ENCODE data around the gene C12orf43. TPM values are rescaled to one million over a fixed set of nuclear protein-coding genes. Genes with fewer than 3 reads are reported as not detected.

The C12orf43 gene
- total RNA-seq, 1 donor from 2014 or later = 12.3 TPM

DNA sequence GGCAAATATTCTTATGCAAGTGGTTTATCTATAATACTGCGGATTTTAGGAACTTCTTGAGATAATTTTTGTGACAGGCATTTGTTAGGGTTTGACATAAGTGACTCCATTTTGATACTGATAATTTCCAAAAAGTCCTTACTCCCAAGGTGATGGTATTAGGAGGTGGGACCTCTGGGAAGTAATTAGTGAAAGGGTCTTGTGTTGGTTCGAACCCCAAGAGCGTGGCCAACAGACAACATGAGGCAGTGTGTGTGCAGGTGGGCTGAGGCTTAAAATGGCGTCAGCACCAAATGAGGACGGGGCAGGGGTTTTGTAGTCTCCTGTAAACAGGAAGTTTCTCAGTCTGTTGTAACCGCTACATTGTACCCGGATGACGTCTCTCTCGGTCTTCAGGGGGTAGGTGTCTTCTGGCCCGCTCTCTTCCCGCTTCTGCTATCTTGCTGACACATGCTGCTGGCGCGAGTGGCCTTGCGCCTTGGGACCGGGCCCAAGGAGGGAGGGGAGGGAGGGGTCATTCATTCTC lies 1.7 kb upstream of the C12orf43 start:
- intact Hi-C loops (cut with DNase I) = no loop called here
- H3K4me1 ChIP-seq = peaks cover 11% of the 10 kb centered on the region
- TF ChIP-seq CTCF (IDR thresholded peaks at IDR 0.05) = no peak
- H3K4me3 ChIP-seq = no peak overlapping the region
- DNase-seq = no peak
- ATAC-seq = peak in 1 of 2 donors; percentile 13
- no peak overlapping the region for H3K27ac ChIP-seq
- H3K27me3 ChIP-seq (ENCODE audit: low read depth) = no peaks in the 10 kb centered on the region
- H3K9me3 ChIP-seq = no peaks in the 10 kb centered on the region
- H3K36me3 ChIP-seq = peaks cover 3% of the 10 kb centered on the region

GRCh38 chr12:121013715-121014114 lies 2.6 kb downstream of the C12orf43 start:
- ATAC-seq (no peak), DNase-seq (no peak)
- intact Hi-C loops (cut with DNase I) = no loop called here
- no peak for TF ChIP-seq CTCF (IDR thresholded peaks at IDR 0.05)
- Histone ChIP-seq H3K27ac (no peak overlapping the region), H3K4me1 (peaks cover 11% of the 10 kb centered on the region), H3K27me3 (ENCODE audit: low read depth) (no peaks in the 10 kb centered on the region), H3K9me3 (no peaks in the 10 kb centered on the region), H3K36me3 (peaks cover 41% of the 10 kb centered on the region), H3K4me3 (no peak overlapping the region)

DNA sequence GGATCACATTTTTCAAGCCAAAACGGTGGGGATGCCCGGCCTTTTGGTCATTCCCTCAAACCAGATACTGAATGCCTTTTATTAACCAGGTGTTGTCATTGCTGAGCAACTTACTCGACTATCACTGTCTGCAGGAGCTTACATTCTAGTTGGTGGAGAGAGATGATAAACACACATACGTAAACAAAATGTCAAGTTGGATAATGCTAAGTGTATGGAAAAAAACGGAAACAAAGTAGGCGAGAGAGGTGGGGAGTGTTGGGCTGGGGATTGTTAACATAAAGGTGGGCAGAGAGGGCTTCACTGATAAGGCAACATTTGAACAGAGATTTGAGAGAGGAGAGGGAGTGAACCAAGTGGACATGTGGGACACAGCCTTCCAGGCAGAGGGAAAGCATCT lies 4.5 kb downstream of the C12orf43 start:
- peaks cover 11% of the 10 kb centered on the region for H3K4me1 ChIP-seq
- H3K9me3 ChIP-seq = no peaks in the 10 kb centered on the region
- intact Hi-C loops (cut with DNase I) = no loop called here
- H3K27me3 ChIP-seq (ENCODE audit: low read depth) = no peaks in the 10 kb centered on the region
- no peak overlapping the region for H3K27ac ChIP-seq
- ATAC-seq (no peak), DNase-seq (no peak)
- no peak for TF ChIP-seq CTCF (IDR thresholded peaks at IDR 0.05)
- H3K36me3 ChIP-seq = peaks cover 59% of the 10 kb centered on the region
- no peak overlapping the region for H3K4me3 ChIP-seq

DNA sequence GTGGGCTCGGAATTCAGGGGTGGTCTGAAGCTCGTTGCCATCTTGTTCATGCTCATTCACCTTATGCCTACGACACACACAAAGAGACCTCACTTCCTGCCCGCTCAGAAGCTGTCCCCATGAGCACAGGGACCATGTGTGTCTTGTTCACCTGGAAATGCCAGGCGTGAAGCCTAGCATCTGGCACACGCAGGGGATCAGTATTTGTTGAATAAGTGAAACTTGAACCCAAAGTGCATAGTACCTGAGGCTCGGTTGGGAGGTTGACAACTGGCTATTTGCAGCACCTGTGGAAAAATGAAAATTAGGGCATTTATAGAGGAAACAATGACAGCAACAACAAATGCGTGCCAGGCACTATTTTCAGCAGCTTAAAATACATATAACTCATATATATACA lies 5.4 kb downstream of the C12orf43 start:
- peaks cover 10% of the 10 kb centered on the region for H3K4me1 ChIP-seq
- no peak overlapping the region for H3K27ac ChIP-seq
- peaks cover 65% of the 10 kb centered on the region for H3K36me3 ChIP-seq
- H3K27me3 ChIP-seq (ENCODE audit: low read depth) = no peaks in the 10 kb centered on the region
- no peak for ATAC-seq
- no peak overlapping the region for H3K4me3 ChIP-seq
- intact Hi-C loops (cut with DNase I) = no loop called here
- TF ChIP-seq CTCF (IDR thresholded peaks at IDR 0.05) = no peak
- H3K9me3 ChIP-seq = no peaks in the 10 kb centered on the region
- DNase-seq = no peak

- no peak for TF ChIP-seq CTCF (IDR thresholded peaks at IDR 0.05)
- Histone ChIP-seq H3K27ac (no peak overlapping the region), H3K4me1 (no peaks in the 10 kb centered on the region), H3K4me3 (no peak overlapping the region), H3K27me3 (ENCODE audit: low read depth) (no peaks in the 10 kb centered on the region), H3K36me3 (peaks cover 75% of the 10 kb centered on the region), H3K9me3 (no peaks in the 10 kb centered on the region)
- intact Hi-C loops (cut with DNase I) = no loop called here
- peak; percentile 54 to 62 for ATAC-seq
- DNase-seq = no peak
Measured at GRCh38 chr12:121009741-121010140, 6.5 kb downstream of the C12orf43 start.

Measured in lower lobe of right lung (tissue), 2 donors.